GM19397 (cell line): ENCODE data around the gene RGS6.

ENCODE experiments used
- ATAC-seq: cut with Tn5 transposase; IDR thresholded peaks from one replicate; pipeline ENCODE4 v1.9.1; 2021; ENCODE audit warnings: mild to moderate bottlenecking, moderate library complexity; ENCODE audit not compliant: unreplicated experiment

The RGS6 gene

DNA sequence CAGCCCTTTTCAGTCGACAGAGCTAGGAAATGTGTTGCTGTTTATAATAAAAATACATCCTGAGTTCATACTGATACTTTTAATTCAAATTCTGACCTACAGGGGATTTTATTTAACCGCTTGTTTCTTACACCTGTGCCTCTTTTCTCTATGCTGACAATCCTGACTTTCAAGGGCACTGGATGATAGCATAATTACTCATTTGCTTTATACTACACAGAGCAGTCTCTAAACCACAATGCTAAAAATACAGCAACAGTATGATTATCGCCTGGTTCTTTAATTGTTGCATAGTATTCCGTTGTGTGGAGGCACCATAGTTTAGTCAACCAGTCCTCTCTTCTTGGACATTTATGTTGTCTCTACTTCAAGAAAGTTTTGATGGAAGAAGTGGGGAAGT, 588.8 kb downstream of the RGS6 start:
- no peak for ATAC-seq

DNA sequence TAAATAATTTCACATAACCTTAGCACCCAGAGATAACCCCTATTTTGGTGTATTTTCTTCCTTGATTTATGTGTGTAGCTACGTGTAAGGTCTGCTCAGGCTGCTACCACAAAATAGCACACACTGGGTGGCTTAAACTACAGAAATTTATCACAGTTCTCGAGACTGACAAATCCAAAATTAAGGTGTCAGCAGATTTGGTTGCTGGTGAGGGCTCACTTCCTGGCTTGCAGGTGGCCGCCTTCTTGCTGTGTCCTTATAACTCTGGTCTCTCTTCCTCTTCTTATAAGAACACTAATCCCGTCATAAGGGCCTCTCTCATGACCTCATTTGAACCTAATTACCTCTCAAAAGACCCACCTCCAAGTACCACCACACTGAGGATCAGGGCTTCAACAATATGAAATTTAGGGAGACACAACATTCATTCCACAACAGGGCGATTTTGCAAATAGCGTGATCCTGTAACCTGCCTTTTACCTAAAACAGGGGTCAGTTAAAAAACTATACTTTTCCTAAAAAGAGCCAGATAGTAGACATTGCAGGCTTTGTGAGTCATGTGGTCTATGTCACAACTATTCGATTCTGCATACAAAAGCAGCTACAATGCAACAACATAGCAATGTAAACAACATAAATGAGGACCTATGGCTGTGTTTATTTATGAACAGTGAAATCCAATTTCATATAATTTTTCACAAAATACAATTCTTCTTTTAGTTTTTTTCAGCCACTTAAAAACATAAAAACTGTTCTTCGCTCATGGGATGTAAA, 589.9 kb downstream of the RGS6 start:
- no peak for ATAC-seq

- no peak for ATAC-seq
Measured at GRCh38 chr14:72522847-72523246, 590.6 kb downstream of the RGS6 start.

- ATAC-seq = no peak
Measured at GRCh38 chr14:72523424-72524294, 591.4 kb downstream of the RGS6 start.

DNA sequence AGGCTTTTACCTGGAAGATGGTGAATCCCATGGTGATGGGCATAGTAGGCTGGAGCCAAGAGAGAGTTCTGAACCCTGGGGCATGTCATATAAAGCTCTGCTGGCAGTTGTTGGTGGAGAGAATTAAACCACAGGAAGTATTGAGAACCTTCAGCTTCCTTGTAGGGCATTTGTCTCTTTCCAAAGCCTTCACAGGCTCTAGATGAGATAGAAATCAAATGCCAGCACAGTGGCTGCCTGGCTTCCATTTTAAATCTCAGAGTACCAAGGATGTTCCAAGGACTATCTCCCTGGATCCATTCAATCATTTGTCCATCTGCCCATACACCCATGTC, 592.0 kb downstream of the RGS6 start:
- no peak for ATAC-seq

DNA sequence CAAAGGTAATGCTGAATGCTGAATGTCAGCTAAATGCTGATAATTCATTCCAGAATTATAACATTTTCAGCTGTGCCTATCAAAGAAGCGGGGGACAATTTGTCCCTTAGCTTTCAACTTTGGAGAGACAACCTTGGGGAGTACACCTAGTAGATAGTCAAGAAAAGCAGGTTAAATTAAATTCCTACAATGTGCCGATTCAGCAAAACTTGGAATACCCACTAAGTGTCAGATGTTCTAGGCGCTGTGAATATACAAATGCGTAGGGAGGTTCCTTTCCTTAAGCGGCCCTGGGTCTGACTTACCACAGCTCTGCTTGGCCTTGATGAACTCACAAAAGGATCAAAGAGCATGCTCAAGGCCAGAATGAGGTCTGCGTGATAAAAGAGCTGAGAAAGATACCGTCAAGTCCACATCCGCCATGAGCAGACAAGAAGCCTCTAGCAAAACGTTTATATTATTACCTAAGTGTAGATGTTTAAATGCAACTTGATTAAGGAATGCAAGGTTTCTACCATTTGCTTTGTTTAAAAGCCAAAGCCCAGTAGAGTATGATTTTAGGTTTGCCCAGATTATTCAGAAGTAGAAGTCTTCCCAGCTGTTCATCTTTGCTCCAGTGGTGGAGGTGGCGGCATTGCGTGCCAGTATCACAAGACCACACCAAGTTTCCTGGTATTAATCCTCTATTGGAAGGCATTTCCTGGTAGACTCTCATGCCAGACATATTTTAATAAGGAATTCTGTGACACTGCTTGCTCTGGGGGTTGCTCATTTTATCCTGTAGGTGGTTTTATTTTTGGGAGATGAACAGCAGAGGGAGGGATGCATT, 593.1 kb downstream of the RGS6 start:
- ATAC-seq = no peak

GRCh38 chr14:72527591-72527990, 595.4 kb downstream of the RGS6 start:
- ATAC-seq = no peak

DNA sequence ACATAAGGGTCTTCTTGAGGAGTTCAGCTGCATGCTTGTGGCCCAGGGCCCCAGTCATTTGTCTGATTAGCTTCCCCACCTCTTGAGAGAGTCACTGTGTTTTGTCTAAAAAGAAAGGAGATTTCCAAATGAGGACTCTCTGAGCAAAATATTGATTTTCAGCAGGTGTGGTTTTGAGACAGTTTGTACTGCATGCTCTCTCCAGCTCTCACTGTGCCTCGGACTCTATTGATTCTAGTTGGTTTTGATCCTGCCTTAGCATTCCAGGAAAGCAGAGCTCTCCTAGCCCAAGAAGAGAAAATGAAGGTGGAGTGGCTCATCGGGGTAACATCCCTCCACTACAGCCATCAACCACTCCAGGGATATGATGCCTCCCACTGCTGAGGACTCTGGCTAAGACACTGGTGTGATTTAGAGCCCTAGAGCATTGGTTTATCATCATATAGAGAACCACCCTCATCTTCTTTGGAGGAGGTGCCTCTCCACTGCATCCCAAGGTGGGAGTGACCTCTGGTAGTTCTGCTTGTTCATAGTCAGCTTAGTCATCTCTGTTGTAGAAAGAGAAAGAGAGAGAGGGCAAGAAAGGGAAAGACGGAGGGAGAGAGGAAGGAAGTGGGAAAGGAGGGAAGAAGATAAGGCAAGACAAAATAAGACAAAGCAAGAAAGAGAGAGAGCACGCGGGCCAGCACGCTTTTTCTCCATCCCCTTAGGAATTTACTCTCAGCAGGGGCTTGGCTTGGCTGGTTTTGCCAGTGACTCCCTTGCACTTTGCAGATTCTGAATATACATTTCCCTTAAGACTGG, 596.0 kb downstream of the RGS6 start:
- ATAC-seq = no peak

- ATAC-seq = no peak
Measured at GRCh38 chr14:72528863-72529175, 596.6 kb downstream of the RGS6 start.

DNA sequence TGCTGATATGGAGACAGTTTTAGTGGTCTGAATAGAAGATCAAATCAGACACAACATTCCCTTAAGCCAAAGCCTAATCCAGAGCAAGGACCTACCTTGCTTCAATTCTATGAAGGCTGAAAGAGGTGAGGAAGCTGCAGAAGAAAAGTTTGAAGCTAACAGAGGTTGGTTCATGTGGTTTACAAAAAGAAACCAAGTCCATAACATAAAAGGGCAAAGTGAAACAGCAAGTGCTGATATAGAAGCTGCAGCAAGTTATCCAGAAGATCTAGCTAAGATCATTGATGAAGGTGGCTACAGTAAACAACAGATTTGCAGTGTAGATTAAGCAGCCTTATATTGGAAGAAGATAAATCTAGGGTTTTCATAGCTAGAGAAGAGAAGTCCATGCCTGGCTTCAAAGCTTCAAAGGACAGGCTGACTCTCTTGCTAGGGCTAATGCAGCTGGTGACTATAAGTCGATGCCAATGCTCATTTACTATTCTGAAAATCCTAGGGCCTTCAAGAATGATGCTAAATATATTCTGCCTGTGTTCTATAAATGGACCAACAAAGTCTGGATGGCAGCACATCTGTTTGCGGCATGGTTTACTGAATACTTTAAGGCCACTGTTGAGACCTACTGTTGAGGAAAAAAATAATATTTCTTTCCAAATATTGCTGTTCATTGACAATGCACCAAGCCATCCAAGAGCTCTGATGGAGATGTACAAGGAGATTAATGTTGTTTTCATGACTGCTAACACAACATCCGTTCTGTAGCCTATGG, 600.6 kb downstream of the RGS6 start:
- ATAC-seq = no peak

DNA sequence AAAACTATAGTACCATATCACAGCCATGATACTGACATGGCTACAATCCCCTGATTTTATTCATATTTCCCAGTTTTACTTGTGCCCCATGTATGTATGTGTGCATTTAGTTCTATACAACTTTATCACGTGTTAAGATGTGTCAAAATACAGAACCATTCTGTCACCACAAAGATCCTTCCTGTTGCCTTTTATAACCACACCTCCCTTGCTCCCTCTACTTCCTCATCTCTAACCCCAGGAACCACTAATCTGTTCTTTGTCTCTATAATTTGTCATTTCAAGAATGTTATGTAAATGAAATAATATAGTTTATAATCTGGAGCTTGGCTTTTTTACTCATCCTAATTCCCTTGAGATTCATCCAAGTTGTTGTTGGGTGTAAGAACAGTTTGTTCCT, 603.3 kb downstream of the RGS6 start:
- ATAC-seq = no peak

DNA sequence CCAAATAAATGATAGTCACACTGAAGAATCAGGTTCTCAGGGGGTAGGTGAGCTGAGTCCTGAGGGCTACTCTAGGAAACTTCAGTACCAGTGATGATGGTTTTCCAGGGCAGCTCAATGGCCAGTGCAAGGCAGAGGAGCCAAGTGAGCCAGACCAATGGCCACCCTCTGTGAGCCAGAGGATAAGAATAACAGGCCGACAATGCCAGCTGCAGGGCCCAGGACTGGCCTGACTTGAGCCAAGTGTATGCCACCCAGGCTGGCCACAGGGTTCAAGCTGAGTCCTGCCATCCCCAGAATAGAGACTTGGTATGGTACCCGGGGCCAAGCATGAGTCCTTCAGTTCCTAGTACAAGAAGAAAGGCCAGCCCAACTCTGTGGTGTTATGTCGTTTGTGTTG, 606.2 kb downstream of the RGS6 start:
- ATAC-seq = no peak

DNA sequence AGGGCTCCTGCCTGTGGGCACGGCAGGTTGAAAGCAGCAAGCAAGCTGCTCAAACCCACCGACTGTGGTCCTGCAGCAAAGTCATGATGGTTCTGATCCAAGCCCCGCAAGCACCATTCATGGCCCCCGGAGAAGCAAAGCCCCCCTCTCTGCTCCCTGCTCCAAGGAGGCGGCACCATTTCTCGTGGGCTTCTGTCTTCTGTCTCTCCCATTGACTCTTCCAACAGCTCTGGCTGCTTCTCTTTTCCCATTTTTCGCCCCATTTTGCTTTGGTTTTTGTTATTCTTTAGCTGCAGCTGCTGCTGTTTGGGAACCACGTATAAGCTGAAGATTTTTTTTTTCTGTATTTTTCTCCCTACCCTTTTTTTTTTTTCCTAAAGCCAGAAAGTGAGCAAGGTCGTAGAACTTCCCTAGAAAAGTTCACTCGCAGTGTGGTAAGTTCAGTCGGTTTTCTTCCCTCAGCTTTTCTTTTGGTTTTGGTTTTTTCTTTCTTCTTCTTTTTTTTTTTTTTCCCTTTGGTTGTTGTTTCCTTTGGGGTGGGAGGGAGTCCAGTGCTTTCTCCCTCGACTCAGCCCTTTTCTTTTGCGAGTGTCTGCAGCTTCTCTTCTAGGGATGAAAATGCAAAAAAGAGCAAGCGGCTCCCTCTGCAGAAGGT, 607.6 kb downstream of the RGS6 start:
- no peak for ATAC-seq

- no peak for ATAC-seq
Measured at GRCh38 chr14:72540836-72541235, 608.6 kb downstream of the RGS6 start.

- no peak for ATAC-seq
Measured at GRCh38 chr14:72541546-72541945, 609.3 kb downstream of the RGS6 start.

DNA sequence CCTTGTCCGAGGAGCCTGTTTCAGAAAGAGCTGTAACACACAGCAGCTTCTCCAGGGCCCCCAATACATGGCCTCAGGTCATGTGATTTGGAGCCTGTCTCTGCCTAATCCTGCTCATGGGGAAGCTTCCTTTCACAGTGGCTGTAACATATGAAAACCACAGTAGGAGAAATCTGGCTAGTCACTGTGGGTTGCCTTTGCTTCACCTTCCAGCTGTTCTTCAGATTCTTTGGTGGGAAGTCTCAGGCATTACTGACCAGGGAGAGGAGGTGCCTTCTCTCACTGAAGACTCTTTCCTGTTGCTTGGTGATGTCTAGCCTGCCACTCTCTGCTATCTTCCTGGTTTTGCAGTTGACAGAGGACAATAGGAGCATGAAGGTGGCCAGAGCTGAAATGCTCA, 611.1 kb downstream of the RGS6 start:
- no peak for ATAC-seq

GRCh38 chr14:72544615-72545387, 612.6 kb downstream of the RGS6 start:
- ATAC-seq = no peak

DNA sequence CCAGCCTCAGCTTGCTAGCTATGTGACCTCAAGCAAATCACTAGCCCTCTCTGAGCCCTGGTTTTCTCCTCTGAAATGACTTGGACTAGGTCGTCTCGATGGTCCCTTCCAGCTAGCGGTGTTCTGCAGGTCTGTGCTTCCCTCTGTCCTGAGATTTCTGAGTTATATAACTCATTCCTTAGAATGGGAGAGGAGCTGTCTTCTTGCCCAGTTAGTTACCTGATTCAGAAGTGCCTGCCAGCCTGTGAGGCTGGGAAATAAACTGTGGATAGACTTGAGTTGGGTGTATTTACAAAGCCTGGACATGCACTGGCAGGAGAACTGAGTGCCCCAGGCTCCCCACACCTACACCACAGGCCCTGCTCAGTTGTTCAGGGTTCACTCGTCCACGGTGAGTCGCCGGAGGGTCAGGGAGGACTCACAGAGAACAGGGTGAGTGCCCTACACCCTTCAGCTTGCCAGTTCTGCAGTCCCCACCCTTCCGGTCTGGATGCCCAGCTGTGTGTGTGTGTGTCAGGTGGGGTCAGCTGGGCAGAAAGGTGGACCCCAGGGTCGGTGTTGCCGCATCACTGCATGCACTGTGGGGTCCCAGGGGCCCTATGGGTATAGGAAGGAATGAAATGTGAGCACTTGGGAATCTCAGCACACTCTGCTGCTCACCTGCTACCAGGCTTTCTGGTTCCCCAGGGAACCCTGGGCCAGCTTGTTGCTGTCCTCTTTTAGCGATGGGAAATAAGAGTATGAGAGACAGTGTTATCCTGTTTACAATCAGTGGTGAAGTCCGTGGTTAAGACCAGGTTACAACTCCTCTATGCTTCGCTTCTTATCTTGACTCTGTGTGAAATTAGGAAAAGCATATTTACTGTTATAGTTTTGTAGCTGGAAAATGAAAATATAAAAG, 613.4 kb downstream of the RGS6 start:
- ATAC-seq = no peak
